ENCODE results near the gene DLK2. TPM values are rescaled to one million over a fixed set of nuclear protein-coding genes. Genes with fewer than 3 reads are reported as not detected.
"Not testable (repeated sequence)": the region's sequence is repeated elsewhere in the genome, so short reads cannot be mapped to it uniquely, and the experiment has no call there.

DLK2 gene
- total RNA-seq, 1 donor from 2014 or later: 1.2 TPM

DNA sequence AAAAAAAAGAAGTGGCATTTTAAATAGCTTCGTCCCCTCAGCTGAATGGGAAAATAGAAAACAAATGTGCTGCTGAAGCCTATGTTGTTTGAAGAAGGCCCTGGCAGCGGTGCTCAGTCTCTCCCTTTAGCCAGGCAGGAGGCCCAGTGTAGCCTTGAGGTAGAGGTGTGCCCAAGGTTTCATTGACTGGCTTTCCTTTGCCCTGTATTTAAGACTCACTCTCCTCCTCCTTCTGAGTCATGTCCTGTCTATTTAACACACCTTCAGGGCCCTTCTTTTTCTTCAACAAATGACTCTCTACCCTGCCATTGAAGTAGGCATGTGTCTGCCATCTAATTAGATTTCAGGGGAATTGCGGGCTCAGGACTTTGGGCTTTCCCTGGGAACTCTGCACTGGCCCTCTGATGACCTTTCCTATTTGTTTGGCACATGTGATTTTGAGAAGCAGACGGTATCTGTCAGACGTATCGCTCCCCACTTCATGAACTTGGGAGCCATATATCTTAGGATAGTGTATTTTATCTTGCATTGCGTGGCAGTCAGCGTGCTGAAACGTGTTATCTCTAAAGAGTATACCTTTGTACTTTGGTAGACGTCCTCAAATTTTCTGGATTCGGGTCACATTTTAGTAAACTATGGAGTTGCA, 26.4 kb upstream of the DLK2 start:
- no peak for DNase-seq (ENCODE audit: low read depth in 2 of 2)

DNA sequence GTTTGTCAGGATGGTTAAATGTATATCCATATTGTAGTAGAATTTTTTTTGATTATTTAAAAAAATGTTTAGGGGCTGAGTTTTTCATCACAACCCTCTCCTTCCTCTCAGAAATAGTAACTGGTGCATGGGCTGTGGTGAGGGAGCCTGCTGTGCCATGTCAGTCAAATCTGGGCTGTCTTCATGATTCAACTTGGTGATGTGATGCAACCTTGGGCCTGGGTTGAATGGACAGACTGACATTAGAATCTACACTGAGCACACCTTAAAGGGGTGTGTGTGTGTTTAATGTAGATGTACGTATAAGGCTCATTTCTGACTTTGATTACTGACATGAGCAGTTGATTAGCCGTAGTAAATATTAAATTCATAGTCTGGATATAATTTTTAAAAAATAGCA, 25.7 kb upstream of the DLK2 start:
- DNase-seq (ENCODE audit: low read depth in 2 of 2): no peak

DNA sequence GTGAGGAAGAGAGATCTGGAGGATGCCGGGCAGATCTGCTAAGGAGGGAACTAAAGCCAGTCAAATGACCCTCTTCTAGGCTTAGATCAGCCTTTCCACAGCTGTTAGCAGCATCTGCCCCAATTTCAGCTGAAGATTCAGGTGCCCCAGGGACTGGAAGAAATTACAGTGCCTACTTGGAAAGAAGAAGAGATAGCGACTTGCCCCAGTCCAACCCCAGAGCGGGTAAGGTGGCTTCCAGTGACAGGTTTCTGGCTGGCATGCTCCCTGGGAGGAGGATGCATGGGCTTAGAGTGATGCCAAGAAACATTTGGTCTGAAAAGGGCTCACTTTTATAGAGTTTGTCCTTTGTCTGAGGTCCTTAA, 22.6 kb upstream of the DLK2 start:
- DNase-seq (ENCODE audit: low read depth in 2 of 2): no peak

DNA sequence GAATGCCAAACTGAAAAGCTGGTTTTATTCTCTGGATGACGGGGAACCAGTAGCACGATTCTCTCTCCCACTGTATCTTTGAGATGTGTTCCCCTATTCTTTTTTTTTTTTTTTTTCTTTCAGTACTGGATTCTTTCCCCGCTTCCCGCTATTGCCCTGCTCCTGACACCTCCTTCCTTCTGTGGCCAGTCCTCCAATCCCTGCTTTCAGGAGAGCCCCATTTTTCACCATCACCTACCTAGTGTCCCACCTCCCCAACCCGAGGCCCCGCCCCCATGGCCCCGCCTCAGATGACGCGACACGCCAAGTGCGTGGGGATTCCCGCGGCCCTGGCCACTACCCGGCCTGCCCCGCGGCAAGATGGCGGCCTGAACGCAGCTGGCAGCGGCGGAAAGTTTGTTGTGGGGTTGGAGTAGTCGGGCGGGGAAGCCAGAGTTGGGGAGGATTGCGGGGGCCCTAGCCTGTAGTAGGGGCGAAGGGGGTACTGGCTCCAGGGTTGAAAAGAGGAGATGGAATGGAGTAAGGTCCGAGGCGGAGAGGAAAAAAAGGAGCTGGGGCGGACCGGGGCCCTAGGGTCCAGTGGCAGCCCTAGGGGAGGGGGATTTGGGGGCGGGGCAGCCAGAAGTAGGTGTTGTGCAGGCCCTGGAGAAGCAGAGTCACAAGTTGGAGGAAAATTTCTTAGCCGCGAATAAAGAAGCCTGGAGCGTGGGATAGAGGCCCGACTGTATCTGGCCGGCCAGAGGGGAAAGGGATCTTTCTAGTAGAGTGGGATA, 22.1 kb upstream of the DLK2 start, which contains the start of gene TJAP1:
TSS of gene TJAP1 (plus strand) at position 336 of the 773 bp plus-strand sequence. CDS start 21,432 bp downstream, outside the sequence.
- peak; percentile 82 to 89 for DNase-seq (ENCODE audit: low read depth in 2 of 2)

DNA sequence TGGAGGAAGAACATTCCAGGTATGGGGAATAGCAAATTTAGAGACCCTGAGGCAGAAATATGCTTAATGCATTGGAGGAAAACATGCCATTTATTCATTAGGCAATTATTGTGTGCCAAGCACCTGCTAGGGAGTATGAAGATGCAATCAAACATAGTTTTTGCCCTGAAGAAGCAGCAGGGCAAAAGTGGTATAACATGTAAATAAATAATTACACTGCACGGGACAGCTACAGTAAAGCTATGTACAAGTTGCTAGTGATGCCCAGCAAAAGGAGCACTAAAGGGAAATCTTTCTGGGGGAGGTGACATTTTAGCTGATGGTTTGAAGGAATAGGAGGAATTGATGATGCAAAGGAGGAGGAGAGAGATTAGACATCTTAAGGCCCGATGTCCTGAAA, 21.4 kb upstream of the DLK2 start:
- DNase-seq (ENCODE audit: low read depth in 2 of 2): no peak

DNA sequence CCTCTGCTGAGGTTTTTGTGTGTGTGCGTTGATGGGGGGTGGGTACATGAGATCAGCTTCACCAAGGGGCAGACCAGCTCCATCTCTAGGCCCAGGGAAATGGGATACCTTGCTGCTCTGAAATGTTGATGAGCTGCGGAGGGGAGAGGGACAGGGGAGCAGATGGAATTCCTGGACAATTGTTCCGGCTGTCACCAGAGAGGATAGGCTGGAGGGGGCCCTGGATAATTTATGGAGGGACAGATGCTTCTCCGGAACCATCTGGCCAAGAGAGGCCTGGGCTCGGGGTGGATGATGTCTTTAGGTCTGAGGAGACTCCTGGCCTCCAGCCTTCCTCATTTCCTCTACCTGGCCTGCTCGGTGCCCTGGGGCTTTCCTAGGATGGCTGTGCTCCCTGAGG, 20.2 kb upstream of the DLK2 start:
- DNase-seq (ENCODE audit: low read depth in 2 of 2): no peak

DNA sequence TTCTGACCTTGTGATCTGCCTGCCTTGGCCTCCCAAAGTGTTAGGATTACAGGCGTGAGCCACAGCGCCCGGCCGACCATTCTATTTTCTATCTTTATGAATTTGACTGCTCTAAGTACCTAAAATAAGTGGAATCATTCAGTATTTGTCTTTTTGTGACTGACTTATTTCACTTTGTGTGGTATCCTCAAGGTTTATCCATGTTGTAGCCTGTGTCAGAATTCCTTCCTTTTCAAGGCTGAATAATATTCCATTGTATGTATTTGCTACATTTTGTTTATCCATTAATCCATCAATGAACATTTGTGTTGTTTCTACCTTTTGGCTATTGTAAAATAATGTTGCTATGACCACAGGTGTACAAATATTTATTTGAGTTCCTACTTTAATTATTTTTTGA, 17.2 kb upstream of the DLK2 start:
- DNase-seq (ENCODE audit: low read depth in 2 of 2): no peak

DNA sequence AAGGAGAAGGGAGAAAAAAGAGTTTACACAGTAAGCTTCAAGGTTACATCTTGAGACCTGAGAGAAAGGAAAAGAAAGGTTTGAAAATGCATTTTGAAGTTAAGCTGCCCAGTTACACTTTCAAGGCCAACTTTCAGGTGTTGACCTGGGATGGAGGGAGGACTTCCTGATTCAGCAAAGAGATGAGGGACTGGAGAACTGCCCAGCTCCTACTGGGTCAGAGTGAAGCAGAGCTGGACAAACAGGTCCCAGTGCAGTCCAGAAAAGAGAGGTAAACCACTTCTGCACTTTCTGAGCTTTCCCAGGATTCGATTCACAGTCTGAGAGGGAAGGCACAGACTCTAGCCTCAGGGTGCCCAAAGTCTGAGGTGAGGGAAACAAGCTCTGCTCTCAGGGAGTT, 16.1 kb upstream of the DLK2 start:
- DNase-seq (ENCODE audit: low read depth in 2 of 2): no peak

DNA sequence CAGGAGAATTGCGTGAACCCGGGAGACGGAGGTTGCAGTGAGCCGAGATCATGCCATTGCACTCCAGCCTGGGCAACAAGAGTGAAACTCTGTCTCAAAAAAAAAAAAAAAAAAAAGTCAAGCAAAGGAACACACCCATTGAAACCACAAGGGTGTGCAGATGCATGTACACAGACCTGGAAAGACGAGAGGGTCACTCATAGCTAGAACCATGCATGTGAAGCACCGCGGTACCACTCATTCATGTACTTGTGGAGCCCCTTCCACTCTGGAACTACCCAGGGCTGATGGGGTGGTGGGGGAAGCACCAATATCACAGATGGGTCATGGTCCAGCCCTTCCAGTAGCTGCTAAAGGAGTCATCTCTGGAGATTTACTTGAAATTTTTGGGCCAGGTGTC, 14.6 kb upstream of the DLK2 start:
- no peak for DNase-seq (ENCODE audit: low read depth in 2 of 2)

DNA sequence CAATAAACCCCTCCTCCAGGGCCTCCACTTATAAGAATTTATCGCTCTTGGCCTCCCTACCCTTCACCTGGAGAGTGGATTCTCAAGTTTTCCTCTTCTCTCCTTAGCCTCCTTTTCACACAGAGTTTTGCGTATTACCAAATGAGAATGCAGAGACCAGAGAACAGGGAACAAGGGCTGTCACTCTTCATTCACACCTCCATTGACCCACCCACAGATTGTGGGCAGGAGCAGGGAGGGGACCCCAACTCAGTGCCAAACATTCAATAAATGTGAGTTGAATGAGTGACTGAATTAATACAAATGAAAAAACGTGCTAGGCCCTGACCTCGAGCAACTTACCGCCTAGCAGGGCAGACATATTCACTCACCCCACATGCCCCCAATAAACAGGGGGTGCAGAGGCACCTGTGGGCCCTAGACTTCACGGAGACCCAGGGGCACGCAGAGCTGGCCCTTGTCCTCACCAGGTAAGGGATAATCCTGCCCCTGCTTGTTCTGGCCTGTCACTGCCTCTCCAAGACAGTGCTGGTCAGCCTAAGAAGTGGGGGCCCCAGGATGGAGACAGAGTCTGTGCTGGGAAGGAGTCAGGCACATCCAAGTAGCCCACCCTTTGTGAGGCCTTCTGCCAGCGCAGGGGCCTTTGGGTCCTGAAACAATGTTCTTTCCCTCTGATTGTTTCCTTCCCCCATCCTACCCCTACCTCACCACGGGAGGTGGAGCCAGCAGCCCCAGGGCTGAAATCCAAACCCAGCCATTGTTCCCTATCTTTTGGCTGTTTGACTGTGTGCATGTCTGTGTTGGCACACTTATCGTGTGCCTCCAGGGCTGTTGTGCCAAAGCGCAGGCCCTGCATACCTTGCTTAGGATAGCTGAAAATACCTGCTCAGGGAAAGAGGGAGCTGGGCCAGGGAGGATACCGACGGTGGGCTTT, 13.7 kb upstream of the DLK2 start:
- DNase-seq (ENCODE audit: low read depth in 2 of 2): peak in 1 of 2 donors; percentile 25

DNA sequence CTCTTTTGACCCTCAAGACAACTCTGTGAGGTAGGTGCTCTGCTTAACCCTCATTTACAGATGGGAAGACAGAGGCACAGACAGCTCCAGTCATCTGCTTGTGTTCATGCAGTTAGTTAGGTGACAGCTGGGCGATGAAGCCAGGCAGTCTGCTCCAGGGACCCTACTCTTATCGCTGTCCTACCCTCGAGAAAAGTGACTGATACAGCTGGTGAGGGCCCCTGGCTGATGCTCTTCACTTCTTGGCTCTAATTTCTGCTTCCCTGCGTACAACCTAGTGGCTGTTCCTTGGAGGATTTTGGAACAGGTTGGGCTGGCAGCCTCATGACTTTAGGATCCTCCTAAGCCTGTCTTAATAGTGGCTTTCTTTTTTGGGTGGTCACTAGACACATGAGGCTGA, 12.9 kb upstream of the DLK2 start:
- DNase-seq (ENCODE audit: low read depth in 2 of 2): no peak

DNA sequence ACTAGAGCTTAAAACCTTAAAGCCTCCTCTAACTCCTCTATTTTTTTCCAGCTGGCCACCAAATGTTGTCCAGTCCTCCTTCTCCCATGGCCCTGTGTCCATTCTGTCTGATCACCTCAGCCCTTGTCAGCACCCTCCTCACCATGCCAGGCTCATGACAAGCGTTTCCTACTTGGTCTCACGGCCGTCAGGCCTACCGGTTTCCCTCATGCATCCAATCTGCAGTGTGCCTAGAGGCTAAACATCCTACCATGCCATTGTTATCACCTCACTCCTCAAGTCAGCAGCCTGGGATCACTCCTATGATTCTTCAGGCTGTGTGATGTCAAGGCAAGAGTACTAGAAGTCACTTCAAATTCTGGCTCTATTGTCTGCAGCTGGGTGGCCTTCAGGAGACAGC, 12.4 kb upstream of the DLK2 start:
- DNase-seq (ENCODE audit: low read depth in 2 of 2): no peak

DNA sequence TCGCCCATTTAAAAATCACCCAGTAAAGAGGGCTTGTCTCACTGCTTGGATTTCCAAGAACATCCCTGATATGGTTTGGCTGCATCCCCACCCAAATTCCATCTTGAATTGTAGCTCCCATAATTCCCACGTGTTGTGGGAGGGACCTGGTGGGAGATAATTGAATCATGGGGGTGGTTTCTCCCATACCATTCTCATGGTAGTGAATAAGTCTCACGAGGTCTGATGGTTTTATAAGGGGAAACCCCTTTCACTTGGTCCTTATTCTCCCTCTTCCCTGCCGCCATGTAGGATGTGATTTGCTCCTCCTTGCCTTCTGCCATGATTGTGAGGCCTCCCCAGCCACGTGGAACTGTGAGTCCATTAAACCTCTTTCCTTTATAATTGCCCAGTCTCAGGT, 11.9 kb upstream of the DLK2 start:
- not testable (repeated sequence) for DNase-seq (ENCODE audit: low read depth in 2 of 2)

DNA sequence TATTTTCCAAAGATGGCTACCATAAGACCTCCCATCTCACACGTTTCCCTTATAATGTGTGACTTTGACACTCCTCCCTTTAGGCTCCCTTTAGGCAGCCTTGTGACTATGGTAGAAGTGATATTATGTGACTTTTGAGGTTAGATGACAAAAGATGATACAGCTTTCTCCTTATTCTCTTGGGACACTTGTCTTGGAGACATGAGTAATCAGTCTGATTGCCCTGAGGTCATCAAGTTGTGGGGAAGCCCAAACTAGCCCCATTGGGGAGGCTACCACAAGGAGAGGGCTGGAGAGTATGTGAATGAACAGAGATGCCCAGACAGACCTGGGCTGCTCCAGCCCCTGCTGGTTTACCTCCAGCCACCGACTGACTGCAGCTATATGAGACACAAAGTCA, 10.6 kb upstream of the DLK2 start:
- no peak for DNase-seq (ENCODE audit: low read depth in 2 of 2)

DNA sequence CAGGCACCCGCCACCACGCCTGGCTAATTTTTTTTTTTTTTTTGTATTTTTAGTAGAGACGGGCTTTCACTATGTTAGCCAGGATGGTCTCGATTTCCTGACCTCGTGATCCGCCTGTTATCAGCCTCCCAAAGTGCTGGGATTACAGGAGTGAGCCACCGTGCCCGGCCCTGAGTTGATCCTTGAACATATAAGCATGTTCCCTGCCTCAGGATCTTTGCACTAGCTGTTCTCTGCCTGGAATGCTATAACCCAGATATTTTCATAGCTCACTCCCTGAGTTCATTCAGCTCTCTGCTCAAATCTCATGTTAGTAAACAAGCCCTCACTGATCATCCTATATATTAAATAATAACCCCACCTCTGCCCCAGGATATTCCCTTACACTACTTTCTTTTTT, 9.0 kb upstream of the DLK2 start:
- no peak for DNase-seq (ENCODE audit: low read depth in 2 of 2)

DNA sequence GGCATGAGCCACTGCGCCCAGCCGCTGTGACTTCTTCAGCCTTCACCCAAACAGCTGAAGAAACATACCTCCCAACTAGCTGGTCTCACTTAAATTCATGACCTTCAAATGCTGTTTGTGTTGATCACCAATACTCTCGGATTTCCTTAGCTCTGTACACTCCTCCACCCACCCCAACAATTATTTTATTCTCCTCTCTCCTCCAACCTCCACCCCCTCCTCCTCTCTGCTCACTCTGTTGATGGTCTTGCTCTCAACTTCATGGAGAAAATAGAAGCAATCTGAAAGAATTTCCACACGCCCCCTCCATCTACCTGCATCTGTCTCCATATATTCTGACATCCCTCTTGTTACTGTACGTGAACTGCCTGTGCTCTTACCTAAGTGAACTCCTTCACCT, 6.6 kb upstream of the DLK2 start:
- DNase-seq (ENCODE audit: low read depth in 2 of 2): no peak

DNA sequence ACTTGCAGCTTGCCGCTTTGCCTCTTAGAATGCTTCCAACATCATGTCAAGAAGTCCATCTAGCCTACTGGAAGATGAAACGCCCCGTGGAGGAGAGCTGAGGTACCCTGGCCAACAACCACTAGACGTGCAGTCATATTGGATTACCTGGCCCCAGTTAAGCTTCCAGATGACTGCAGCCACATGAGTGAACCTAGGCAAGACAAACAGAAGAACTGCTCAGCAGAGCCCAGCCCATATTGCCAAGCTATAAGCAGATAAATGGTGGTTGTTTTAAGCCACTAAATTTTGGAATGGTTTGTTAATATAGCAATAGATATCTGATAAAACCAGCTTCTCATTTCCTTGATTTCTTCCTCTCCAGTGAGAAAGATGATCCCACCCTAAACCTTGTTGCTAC, 4.7 kb upstream of the DLK2 start:
- DNase-seq (ENCODE audit: low read depth in 2 of 2): no peak

DNA sequence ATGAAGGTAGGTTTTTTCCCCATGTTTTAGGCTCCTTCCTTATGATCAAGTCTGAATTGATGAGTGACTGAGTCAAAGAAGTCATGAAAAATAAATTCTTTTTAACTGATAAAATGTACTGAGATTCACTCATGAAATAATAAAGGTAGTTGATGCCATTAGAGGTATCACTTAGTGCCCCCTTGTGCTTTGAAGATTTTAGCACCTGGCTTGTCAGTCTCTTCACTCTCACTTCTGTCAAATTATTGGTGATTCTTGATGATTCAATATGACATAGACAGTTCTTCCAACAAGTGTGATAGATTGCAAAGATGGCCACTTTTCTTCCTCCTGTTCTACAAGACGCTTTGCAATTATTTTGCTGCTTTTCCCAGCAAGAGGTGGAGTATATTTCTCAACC, 4.2 kb upstream of the DLK2 start:
- DNase-seq (ENCODE audit: low read depth in 2 of 2): no peak

DNA sequence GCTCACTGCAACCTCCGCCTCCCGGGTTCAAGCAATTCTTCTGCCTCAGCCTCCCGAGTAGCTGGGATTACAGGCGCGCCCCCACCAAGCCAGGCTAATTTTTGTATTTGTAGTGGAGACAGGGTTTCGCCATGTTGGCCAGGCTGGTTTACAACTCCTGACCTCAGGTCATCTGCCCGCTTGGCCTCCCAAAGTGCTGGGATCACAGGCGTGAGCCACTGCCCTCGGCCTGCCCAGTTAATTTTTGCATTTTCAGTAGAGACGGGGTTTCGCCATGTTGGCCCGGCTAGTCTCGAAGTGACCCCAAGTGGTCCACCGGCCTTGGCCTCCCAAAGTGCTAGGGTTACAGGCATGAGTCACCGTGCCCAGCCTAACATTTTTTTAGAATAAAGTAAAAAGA, 2.8 kb upstream of the DLK2 start:
- DNase-seq (ENCODE audit: low read depth in 2 of 2): not testable (repeated sequence)

DNA sequence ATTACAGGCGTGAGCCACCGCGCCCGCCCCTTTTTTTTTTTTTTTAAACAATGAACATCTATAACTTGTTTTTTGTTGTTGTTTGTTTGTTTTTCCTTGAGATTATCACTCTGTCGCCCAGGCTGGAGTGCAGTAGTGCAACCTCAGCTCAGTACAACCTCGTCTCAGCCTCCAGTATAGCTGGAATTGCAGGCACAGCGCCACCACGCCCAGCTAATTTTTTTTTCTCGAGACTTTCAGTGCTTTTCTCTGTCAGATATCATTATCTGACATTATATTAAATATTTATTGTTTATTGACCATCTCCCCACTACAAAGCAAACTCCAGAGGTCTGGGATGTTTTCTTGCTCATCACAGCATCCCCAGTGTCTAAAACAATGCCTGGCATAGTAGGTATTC, 2.3 kb upstream of the DLK2 start:
- no peak for DNase-seq (ENCODE audit: low read depth in 2 of 2)

DNA sequence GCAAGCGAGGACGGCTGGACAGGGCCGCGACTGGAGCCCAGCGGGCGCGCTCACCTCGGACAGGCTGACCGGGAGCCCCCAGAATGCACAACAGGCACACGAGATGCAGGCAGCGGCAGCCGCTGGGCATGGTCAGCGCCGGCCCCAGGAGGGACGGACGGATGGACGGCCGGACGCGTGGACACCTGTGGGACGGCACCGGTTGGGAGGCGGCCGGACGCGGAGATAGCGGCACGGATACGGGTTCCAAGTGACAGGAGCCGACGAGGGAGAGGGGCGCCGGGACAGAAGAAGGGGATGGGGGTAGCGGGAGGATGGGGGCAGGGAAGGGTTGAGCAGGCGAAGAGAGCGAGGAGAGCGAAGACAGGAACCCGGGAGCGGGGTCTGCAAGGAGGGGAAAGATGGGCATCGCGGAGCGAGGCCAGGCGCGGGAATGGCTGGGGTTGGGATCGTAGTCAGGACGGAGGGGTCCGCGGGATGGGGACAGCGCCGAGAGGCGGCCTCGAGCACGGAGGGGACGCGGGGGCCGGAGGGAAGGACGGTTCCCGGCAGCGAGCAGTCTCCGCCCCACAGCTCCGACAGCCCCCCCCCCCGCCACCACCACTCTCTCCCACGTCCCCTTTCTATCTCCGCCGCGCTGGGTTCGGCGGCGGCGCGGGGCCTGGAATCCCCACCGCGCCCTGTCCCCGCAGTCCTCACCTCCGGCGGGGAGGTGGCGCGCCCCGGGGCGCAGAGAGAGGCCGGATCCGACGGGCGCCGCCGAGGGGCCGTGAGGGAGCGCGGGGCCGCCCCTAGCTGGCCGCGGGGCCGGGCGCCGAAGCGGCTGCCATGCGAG, 435 bp downstream of the DLK2 start:
- DNase-seq (ENCODE audit: low read depth in 2 of 2): peak; percentile 85 to 91

All from lung microvascular endothelial cell (primary cell).